ENCODE results near the gene SMIM36. TPM values are rescaled to one million over a fixed set of nuclear protein-coding genes. Genes with fewer than 3 reads are reported as not detected.

The SMIM36 gene
- total RNA-seq, 1 donor from 2014 or later: not detected

GRCh38 chr17:55414983-55415382, 96.3 kb downstream of the SMIM36 start:
- no peak for TF ChIP-seq CTCF (IDR thresholded peaks at IDR 0.05)
- Mint-ChIP-seq H3K36me3 (ENCODE audit: low read depth) (peaks cover 58% of the 10 kb centered on the region), H3K9me3 (no peaks in the 10 kb centered on the region), H3K27me3 (no peaks in the 10 kb centered on the region), H3K27ac (no peak overlapping the region), H3K4me3 (no peak overlapping the region), H3K4me1 (peaks cover 42% of the 10 kb centered on the region)
- POLR2A ChIA-PET: no interaction called here
- ATAC-seq (ENCODE audit: low read depth): no peak
- CTCF ChIA-PET: interaction anchor here (1.0 to 2.0 kb wide), 2 partner anchors 10 to 99 kb away, joined by 3 to 7 read pairs; no protein-coding TSS in a partner anchor
- DNase-seq: no peak
- intact Hi-C loops (cut with micrococcal nuclease): no loop called here

- CTCF ChIA-PET: no interaction called here
- H3K4me1 Mint-ChIP-seq: peaks cover 36% of the 10 kb centered on the region
- no peak for DNase-seq
- no peak for ATAC-seq (ENCODE audit: low read depth)
- POLR2A ChIA-PET: no interaction called here
- no peak for TF ChIP-seq CTCF (IDR thresholded peaks at IDR 0.05)
- no peaks in the 10 kb centered on the region for H3K9me3 Mint-ChIP-seq
- no peak overlapping the region for H3K27ac Mint-ChIP-seq
- intact Hi-C loops (cut with micrococcal nuclease): no loop called here
- H3K4me3 Mint-ChIP-seq: no peak overlapping the region
- no peaks in the 10 kb centered on the region for H3K27me3 Mint-ChIP-seq
- H3K36me3 Mint-ChIP-seq (ENCODE audit: low read depth): peaks cover 59% of the 10 kb centered on the region
Measured at GRCh38 chr17:55413825-55414489, 97.3 kb downstream of the SMIM36 start.

- POLR2A ChIA-PET: no interaction called here
- Mint-ChIP-seq H3K27ac (no peak overlapping the region), H3K36me3 (ENCODE audit: low read depth) (peaks cover 74% of the 10 kb centered on the region), H3K4me1 (peaks cover 13% of the 10 kb centered on the region), H3K4me3 (no peak overlapping the region), H3K27me3 (no peaks in the 10 kb centered on the region), H3K9me3 (no peaks in the 10 kb centered on the region)
- intact Hi-C loops (cut with micrococcal nuclease): no loop called here
- ATAC-seq (ENCODE audit: low read depth): no peak
- CTCF ChIA-PET: interaction anchor here (1.1 kb wide), 1 partner anchor 55 kb away, joined by 3 read pairs; no protein-coding TSS in a partner anchor
- TF ChIP-seq CTCF (IDR thresholded peaks at IDR 0.05): no peak
- DNase-seq: no peak
Measured at GRCh38 chr17:55411463-55411855, 99.8 kb downstream of the SMIM36 start.

GRCh38 chr17:55410722-55411462, 100.4 kb downstream of the SMIM36 start:
- no peak for ATAC-seq (ENCODE audit: low read depth)
- no peak for DNase-seq
- H3K9me3 Mint-ChIP-seq: no peaks in the 10 kb centered on the region
- H3K27me3 Mint-ChIP-seq: no peaks in the 10 kb centered on the region
- no peak for TF ChIP-seq CTCF (IDR thresholded peaks at IDR 0.05)
- H3K4me1 Mint-ChIP-seq: peaks cover 10% of the 10 kb centered on the region
- ChIA-PET CTCF (interaction anchor here (1.1 kb wide), 2 partner anchors 55 to 103 kb away, joined by 3 read pairs; no protein-coding TSS in a partner anchor), POLR2A (no interaction called here)
- peaks cover 78% of the 10 kb centered on the region for H3K36me3 Mint-ChIP-seq (ENCODE audit: low read depth)
- intact Hi-C loops (cut with micrococcal nuclease): no loop called here
- no peak overlapping the region for H3K4me3 Mint-ChIP-seq
- no peak overlapping the region for H3K27ac Mint-ChIP-seq

- Mint-ChIP-seq H3K36me3 (ENCODE audit: low read depth) (peaks cover 85% of the 10 kb centered on the region), H3K4me3 (no peak overlapping the region), H3K9me3 (no peaks in the 10 kb centered on the region), H3K4me1 (peaks cover 14% of the 10 kb centered on the region), H3K27ac (no peak overlapping the region), H3K27me3 (no peaks in the 10 kb centered on the region)
- CTCF ChIA-PET: no interaction called here
- POLR2A ChIA-PET: interaction anchor here (1.5 to 1.7 kb wide), 2 partner anchors 9 to 28 kb away, joined by 4 to 5 read pairs; no protein-coding TSS in a partner anchor
- intact Hi-C loops (cut with micrococcal nuclease): no loop called here
- no peak for DNase-seq
- ATAC-seq (ENCODE audit: low read depth): peak; percentile 77
- no peak for TF ChIP-seq CTCF (IDR thresholded peaks at IDR 0.05)
Measured at GRCh38 chr17:55409030-55409800, 102.0 kb downstream of the SMIM36 start.

Measured in activated B cell treated with CpG ODN at 0.5 μM for 24 hours (primary cell).